ENCODE measurements around the gene ATP6V0C.
"Not testable (repeated sequence)": the region's sequence is repeated elsewhere in the genome, so short reads cannot be mapped to it uniquely, and the experiment has no call there.

ATP6V0C gene

DNA sequence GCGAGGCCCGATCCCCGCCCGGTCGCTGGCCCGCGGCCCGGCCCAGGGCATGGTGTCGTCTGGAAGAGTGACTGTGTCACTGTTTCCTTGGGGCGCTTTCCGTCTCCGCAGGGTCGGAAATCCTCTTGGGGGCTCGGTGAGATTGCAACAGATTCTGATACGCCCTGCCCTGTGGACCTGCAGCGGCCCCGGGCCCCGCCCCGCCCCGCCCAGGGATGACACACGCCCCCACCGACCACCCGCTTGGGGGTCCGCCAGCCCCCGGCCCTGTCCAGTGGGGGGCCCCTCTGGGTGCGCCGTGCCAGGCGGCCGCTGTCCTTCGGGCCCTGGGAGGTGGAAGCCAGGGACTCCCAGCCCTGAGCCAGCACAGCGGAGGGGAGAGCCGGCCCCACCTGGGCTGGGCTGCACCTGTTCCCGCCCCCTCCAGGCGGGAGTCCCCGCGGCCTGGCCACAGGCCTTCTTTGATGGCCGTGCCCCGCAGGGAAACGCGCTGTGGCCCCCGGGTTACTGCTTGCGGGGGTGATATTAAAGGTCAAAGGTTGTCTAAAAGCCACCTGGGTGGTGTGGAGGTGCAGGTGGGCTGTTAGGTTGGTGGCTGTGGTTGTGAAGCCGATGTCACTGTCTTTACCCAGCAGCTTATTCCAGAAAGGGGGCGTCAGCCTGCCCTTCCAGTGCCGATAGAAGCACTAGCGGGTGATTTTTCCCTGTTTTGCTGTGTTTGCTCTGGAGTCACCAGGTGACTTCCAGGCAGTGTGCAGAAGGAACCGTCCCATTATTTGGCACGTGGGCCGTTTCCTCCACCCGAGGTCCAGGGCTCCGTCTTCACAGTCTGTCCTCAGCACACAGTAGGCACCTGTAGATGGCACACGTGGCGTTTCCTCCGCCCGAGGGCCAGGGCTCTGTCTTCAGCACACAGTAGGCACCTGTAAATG lies 38.1 kb upstream of the ATP6V0C start:
- peak; percentile 45 for DNase-seq

DNA sequence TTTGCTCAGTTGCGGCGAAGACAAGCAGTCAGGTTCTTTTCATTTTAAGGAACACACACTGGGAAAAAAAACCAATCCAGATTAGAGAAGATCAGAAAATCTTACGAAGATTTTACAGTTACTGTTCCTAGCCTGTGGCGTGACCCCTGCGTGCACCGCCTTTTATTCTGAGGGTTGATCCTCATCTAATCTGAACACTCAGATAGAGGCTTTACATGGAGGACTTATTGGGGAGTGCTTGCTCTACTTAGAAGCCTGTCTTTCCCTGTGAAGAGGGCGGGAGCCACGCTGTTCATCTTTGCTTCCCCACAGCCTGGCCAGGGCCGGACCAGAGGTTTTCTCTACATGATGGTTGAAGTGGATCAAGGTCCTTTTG lies 37.4 kb upstream of the ATP6V0C start:
- no peak for DNase-seq

DNA sequence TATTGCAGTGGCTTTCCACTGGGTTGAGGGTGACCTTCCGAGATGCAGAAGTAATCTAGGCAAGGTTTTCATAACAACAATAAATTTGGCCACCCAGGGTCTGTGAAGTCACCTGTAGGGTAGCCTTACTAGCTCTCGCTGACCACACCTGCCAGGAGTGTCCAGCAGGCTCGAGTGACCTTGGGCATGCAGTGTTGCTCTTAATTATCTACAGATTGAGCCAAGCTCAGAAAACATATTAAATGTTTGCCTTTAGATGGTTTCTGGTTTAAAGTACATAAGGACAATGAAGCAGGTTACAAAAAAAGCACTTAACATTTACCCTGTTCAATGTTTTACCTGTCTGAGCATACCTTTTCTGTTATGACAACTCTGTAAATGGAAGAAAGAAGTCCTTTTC lies 37.0 kb upstream of the ATP6V0C start:
- no peak for DNase-seq

DNA sequence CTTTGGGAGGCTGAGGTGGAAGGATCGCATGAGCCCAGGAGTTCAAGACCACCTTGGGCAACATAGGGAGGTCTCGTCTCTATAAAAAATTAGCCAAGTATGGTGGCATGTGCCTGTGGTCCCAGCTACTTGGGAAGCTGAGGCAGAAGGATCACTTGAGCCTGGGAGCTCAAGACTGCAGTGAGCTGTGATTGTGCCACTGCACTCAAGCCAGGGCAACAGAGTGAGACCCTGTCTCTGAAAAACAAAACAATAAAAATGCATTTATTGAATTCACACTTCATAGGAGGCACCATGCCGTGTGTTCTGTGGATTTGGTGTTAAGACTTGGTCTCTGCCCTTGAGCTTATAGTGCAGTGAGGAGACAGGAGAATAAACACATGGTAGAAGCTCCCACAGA lies 36.4 kb upstream of the ATP6V0C start:
- DNase-seq: no peak

DNA sequence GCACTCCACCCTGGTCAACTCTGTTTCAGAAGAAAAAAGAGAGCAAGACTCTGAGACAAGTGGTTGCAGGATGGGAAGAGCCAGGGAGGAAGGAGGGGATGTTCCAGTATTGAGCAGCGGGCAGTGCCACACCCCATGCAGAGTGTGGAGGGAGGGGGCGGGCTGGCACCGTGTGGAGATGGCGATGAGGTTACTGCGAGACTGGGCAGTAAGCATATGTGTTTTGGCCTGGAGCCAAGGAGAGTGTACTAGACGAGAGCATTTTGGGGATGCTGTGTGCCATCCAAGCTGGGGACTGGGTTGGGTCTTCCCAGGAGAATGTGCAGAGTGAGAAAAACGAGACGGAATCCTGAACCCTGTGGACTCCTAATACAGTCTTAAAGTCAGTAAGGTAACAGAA lies 35.5 kb upstream of the ATP6V0C start:
- no peak for DNase-seq

DNA sequence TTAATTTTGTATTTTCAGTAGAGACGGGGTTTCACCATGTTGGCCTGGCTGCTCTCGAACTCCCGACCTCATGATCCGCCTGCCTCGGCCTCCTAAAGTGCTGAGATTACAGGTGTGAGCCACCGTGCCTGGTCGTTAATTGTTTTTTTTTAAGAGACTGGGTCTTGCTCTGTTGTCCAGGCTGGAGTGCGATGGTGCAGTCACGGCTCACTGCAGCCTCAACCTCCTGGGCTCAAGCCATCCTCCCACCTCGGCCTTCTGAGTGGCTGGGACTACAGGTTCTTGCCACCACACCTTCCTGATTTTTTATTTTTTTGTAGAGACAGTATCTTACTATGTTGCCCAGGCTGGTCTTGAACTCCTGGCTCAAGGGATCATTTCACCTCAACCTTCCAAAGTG lies 33.8 kb upstream of the ATP6V0C start:
- DNase-seq: not testable (repeated sequence)

DNA sequence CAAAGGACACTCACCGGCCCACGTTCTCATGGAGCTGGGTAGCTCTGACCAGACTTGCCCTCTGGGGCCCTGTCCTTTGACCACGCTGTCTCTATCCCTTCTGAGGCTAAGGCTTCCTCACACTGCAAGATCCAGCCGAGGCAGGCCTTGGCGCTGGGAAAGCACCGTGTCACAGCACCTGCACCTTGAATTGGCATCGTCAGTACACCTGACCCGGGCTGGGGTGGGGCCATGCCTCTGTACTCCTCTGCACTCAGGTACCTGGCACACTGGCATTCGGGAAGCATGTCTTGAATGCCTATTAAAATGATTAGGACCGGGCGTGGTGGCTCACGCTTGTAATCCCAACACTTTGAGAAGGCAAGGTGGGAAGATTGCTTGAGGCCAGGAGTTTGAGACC lies 32.8 kb upstream of the ATP6V0C start:
- DNase-seq: no peak

DNA sequence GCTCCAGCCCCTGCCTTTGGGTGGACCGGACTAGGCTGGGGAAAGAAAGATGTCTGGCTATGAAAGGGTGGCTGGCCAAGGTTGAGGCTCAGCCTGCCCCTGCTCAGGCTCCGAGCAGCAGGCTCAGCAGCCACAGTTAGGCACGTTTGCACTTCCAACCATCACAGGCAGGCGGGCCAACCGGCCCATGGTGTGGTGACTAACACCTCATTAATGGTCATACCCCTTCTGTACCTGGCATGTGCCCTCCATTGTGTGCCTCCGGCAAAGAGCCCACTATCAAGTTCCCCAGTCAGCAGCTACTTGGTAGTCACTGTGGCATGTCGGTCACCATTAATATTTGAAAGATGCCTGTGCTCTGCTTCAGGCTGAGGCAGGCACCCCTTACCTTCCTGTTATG lies 32.1 kb upstream of the ATP6V0C start:
- no peak for DNase-seq

DNA sequence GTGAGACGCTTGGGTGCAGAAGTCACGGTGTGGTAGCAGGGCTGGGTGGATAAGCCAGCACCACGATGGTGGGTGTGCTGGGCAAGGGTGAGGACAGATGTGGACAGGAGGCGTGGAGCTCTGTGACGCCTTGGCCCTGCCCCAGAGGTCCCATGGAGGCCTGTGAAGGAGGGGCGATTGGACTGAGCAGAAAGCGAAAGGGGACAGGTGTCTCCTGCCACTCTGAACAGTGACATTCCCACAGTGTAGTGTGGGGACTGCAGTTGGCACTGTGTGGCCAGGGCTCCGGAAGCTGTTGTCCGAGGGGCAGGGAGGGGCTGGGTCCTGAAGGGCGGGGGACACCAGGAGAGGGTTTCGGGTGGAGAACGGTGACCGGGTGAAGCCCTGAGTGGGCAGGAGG lies 31.5 kb upstream of the ATP6V0C start:
- no peak for DNase-seq

DNA sequence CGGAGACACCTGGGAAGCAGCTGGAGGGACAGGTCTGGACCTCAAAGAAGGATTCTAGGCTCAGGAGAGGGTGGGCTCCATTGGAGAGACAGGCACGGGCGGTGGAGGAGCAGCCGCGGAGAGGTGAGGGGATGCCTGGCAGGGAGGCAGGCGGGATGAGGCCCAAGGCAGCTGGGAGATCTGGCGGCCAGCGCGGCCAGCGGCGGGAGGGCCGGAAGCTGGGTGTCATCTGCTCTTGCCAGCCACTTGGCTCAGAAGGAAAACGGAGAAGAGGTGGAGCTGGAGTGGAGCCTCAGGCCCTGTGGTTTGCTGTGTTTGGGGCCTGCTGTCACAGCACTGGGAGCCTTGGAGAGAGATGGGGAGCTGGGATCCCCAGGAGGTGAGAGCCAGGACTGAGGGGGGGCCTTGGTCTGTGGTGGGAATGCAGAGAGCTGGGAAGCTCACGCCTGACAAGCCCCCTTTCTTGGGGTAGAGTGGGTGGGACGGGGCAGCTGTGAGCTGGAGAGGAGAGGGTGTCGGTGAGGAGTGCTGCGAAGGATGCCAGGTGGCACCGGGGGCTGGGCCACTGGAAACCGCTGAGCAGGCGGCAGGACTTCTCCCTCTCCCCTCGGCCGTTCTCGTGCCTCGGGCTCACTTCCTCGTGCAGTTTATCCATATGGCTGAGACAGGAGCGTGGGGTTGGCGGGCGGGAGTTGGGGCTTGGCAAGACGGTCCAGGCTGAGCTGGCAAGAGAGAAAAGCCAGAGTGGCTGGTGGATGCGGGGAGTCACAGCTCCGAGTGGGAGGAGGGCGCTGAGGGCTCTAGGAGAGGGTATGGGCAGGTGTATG lies 30.8 kb upstream of the ATP6V0C start:
- no peak for DNase-seq

DNA sequence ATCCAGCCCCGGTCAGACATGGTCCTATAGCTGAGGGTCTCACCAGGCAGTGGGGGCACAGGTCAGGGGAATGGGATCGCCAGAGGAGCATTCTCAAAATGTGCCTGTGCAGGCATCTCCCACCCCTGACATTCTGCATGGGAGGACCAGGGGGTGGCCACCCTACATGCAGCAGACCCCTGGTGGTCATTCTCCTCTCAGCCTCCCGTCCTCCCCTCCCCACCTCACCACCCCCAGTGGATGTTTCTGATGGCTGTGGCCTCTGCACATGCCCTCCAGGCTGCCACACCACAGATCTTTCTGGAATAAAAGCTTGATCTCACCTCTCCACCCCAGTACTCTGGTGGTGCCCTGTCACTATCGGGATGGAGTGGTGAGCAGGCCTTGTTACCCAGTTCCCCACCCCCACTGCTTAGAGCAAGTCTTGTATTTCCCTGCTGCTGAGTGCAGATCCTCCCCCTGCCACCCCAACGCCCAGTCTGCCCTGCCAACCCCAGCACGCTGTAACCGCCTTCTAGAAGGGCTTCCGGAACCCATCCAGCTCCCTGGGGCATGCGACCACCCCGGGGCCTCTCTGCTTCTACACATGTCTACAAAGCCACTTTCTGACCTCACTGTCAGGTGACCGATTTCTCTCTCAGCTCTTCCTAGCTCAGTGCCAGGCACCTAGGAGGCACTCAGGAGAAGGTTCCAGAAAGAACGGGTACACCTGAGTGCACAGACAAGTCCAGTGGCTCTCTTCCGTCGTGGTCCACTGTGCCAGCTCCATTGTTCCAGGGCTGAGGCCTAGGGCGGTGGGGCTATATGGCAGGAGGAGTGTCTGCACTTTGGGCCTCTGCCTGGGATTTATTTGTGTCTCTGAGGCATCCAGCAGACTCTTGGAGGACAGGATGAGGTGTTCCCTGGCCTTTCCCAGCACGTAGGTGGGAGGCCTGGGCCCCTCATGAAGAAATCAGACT lies 29.5 kb upstream of the ATP6V0C start:
- no peak for DNase-seq

DNA sequence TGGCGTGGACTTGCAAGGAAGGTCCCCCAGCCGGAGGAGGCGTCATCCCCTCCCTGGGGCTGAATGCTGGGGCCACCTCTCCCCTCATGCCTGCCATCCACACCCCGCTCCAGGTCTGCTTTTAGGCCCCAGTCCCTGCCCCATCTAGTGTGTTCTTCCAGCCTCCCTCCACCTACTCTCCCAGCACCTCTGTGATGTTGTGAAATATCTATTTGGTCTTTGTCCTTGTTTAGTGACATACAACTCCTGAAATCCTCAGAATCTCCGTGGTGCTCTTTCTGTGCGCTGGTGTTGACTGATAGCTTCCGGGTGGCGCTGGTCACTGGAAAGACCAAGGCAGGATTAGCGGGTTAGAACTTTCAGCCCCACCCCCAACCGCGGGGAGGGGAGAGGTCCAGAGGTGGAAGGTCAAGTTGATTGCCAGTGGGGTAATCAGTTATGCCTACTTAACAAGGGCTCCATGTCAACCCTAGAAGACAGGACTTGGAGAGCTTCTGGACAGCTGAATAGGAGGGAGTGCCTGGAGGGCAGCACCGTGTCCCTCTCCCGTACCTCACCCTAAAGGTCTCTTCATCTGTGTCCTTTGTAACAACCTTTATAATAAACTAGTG lies 28.7 kb upstream of the ATP6V0C start:
- no peak for DNase-seq

DNA sequence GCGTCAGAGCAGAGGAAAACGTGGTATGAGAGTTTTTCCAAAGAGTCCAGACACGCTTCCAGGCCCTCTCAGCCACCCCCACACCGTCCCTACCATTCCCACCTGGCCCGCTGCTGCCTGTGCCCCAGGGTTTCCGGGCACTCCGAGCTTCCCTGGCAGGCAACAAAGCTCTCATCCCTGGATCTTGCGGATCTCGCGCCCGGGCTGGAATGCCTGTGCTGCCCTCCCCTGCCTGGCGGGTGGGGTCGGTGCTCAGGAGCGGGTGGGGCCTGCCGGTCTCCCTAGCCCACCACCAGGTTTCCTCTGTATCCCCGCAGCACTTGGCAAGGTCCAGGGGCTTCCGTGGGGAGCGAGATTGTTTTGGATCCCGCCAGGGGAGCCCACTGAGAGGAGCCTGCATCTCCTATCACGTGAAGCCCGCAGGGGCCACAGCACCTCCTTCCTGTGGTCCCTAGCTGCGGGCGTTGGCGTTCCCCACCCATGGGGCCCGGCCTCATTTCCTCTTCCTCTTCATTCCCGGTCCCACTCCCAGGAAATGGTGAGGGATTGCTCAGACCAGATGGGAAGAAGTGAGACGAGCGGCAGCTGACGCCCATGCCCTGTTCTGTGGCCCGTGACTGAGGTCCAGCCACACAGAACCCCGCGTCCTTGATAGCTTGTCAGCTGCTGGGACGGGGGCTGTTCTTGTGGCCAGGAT lies 27.8 kb upstream of the ATP6V0C start:
- DNase-seq: no peak

DNA sequence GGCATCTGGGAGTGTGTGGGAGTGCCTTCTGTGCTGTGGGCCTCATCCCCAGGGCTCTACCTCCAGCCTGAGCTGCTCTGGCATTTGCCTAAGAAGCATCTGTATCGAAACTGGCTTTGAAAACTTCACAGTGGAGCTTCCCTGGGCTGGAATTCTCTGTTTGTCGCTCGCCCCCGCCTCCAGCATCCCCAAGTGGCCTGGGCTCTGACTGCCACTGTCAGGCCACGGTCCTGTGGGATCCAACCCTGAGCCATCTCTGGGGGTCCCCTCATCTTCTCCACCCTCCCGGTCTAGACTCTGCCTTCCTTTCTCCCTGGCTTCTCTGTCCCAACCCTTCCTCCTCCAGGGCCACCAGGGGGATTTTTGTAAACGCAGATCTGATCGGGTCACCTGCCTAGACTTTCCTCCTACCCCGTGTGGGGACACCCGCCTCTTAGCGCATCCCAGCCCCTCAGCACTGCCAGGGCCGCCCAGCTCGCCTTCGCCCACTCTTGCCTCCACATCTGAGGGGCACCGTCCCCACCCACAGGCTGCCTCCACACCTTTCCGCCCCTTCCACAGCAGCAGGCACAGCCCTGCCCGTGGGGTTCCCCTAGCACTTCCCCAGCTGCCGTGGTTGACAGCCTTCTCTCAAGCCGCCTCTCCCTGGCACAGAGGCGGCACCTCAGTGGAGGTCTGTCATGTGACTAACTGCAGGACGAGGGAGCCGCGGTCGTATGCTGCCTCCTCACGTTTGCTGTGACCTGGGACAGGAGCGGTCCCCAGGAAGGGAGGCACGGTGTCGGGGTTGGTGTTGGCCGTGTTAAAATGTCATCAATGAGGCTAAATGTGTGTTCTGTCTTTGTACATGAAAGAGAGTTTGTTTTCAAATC lies 26.9 kb upstream of the ATP6V0C start:
- peak; percentile 84 for DNase-seq

DNA sequence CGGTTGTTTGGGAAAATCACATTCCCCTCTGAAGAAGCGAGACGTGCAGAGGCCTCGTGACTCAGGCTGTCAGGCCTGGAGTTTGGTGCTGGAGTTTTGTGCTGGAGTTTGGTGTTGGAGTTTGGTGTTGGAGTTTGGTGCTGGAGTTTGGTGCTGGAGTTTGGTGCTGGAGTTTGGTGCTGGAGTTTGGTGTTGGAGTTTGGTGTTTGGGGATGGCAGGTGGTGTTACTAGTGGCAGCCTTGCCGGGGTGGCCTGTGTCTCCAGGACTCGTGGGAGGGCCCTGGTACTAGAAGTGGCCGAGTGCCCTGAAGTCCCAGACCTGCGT lies 26.3 kb upstream of the ATP6V0C start:
- DNase-seq: no peak

DNA sequence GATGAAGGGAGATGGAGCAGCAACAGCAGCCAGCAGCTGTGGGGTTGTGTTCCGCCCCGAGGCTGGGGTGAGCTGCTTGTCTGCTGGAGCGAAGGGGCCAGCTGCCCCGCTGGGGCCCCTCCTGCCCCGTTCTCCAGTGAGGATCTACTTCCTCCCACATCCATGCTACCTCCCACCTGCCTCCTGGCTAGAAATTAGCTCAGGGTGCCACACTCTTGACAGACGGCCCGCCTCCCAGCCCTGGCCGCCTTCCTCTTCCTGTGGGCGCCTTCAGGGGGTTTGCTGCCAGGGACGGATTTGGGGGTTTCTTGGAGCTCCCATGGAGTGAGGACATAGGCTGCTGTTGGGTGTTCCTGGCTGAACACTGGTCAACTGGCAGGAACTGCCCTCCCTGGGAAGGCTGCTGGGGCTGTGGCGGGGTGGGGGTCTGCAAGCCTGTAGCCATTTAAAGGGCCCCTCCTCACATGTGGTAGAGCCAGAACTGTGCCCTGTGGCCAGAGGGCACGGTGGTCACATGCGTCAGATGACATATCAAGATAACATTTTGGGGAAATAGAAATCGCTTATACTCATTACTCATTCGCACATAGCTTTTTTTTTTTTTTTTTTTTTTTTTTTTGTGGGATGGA lies 25.7 kb upstream of the ATP6V0C start:
- DNase-seq: no peak

DNA sequence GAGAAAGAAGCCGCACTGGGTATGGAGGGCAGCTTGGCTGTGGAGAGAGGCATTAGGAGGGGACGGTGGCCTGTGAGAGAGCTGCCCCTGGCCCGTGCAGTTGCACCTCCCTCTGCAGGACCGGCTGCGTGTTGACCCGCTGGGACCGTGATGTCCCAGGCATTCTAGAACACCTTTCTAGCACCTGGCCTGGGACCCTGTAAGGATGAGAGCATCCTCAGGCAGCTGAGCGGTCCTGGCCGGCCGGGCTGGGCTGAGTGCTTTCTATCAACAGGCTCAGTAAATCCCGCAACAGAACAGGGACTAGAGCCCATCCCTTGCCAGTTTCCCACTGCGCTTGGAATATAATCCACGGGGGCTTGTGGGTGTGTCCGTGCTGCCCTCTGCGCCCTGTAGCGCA lies 24.2 kb upstream of the ATP6V0C start:
- no peak for DNase-seq

DNA sequence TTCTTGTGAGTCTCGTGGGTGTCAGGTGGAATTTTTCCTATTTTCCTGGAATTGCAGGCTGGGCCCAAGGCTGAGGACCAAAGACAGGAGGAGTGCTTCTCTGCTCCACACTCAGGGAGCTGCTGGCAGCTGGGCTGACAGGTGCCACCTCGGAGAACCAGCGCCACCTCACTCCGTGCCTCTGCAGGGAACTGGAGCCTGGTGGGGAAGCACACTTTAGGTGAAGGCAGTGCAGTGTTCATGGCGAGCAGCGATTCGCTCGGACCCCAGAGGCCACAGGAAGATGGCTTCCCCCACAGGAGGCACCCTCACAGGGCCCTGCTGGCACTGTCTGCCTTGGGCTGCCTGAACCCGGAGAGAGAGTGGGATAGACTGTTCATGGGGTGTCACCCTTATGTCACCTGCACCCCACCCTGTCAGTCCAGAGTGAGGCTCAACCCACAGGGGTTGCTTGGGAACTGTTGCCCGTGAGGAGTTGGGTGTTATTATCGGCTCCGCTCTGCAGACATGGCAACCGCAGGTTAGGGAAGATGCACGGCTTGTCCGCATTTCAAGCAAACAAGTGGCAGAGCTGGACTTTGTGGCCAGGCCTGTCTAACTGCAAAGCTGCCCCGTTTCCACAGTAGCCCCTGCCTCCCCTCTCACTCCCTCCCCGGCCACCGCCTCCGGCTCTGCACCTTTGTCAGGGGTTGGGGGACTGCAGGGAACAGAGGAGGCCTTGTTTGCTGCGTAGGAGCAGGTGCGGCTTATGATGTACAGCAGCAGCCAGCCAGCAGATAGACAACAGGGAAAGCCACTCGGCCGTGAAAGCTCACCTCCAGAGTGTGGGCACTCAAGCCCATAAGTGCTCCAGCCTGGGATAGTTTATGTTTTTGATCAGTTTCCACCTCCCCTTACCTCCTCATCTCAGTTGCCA lies 23.3 kb upstream of the ATP6V0C start:
- no peak for DNase-seq

DNA sequence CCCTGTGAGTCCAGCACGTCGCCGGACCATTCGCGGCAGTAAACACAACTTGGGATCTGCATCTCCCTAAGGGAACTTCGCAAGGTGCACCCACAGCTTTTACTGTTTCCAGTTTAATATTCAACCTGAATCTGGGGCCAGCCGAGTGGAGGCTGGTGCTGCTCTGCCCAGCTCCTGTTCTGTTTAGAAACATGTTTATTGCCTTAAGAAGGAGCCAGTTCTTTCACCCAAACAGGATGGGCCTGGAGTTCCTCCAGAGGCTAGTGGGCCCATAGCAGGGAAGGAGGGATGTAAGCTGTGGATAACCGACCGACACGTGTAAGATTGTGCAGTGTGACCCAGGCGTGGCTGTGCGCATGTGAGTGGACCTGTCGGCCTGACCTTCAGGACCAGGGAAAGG lies 21.5 kb upstream of the ATP6V0C start:
- DNase-seq: no peak

Data from CD4-positive, alpha-beta T cell treated with Interleukin-17A for 4 hours (primary cell).